ENCODE results near the gene MTG1.
"Not testable (repeated sequence)": the region's sequence is repeated elsewhere in the genome, so short reads cannot be mapped to it uniquely, and the experiment has no call there.

MTG1 gene

GRCh38 chr10:133400624-133401424 is 6.9 kb downstream of the MTG1 start:
- DNase-seq (ENCODE audit: low spot score): no peak

- no peak for DNase-seq (ENCODE audit: low spot score)
Observed at GRCh38 chr10:133401500-133401899, 7.5 kb downstream of the MTG1 start.

- DNase-seq (ENCODE audit: low spot score): no peak
Observed at GRCh38 chr10:133401981-133402725, 8.2 kb downstream of the MTG1 start.

- DNase-seq (ENCODE audit: low spot score): no peak
Observed at GRCh38 chr10:133403359-133403758, 9.4 kb downstream of the MTG1 start.

- no peak for DNase-seq (ENCODE audit: low spot score)
Observed at GRCh38 chr10:133403784-133404183, 9.8 kb downstream of the MTG1 start.

GRCh38 chr10:133405272-133405671 is 11.3 kb downstream of the MTG1 start:
- no peak for DNase-seq (ENCODE audit: low spot score)

GRCh38 chr10:133405844-133406527 is 12.0 kb downstream of the MTG1 start:
- DNase-seq (ENCODE audit: low spot score): no peak

GRCh38 chr10:133411523-133412380 is 17.8 kb downstream of the MTG1 start:
- DNase-seq (ENCODE audit: low spot score): no peak

- no peak for DNase-seq (ENCODE audit: low spot score)
Observed at GRCh38 chr10:133412381-133412711, 18.4 kb downstream of the MTG1 start.

GRCh38 chr10:133414401-133414800 is 20.4 kb downstream of the MTG1 start:
- not testable (repeated sequence) for DNase-seq (ENCODE audit: low spot score)

- DNase-seq (ENCODE audit: low spot score): no peak
Observed at GRCh38 chr10:133415752-133416151, 21.8 kb downstream of the MTG1 start.

- DNase-seq (ENCODE audit: low spot score): no peak
Observed at GRCh38 chr10:133418289-133418993, 24.5 kb downstream of the MTG1 start.

GRCh38 chr10:133419211-133419950 is 25.4 kb downstream of the MTG1 start:
- DNase-seq (ENCODE audit: low spot score): no peak

- no peak for DNase-seq (ENCODE audit: low spot score)
Observed at GRCh38 chr10:133420028-133420427, 26.1 kb downstream of the MTG1 start.

GRCh38 chr10:133420579-133420978 is 26.6 kb downstream of the MTG1 start:
- no peak for DNase-seq (ENCODE audit: low spot score)

- no peak for DNase-seq (ENCODE audit: low spot score)
Observed at GRCh38 chr10:133421336-133422222, 27.6 kb downstream of the MTG1 start.

GRCh38 chr10:133422223-133422806 is 28.4 kb downstream of the MTG1 start:
- DNase-seq (ENCODE audit: low spot score): no peak

GRCh38 chr10:133422807-133423771 is 29.1 kb downstream of the MTG1 start:
- DNase-seq (ENCODE audit: low spot score): no peak

Data from SW480 (cell line).